SK-N-SH treated with all-trans-retinoic acid at 6 μM for 48 hours (cell line): Measurements from ENCODE around the gene ARHGAP22.

Source experiments
- ATAC-seq: fragments of 200-7000 bp; cut with Tn5 transposase; 3 replicates; pipeline ENCODE4 v1.9.1; 2020; ENCODE audit warnings: mild to moderate bottlenecking, moderate library complexity
- BACH2 ChIP-seq: fragments of 250-450 bp; sonication (Bioruptor Pico); IDR thresholded peaks from 2 replicates; pipeline ENCODE4 v1.9.0; 2021; ENCODE audit warnings: mild to moderate bottlenecking, borderline replicate concordance
- CSDC2 ChIP-seq: fragments of 250-450 bp; sonication (Bioruptor Pico); IDR thresholded peaks from 2 replicates; pipeline ENCODE4 v1.5.0; 2020; ENCODE audit warnings: mild to moderate bottlenecking, moderate library complexity
- GLIS3 ChIP-seq: fragments of 250-450 bp; sonication (Bioruptor Pico); IDR thresholded peaks from 2 replicates; pipeline ENCODE4 v1.5.0; 2020; ENCODE audit warnings: mild to moderate bottlenecking, moderate library complexity
- ISL1 ChIP-seq: fragments of 250-450 bp; sonication (Bioruptor Pico); IDR thresholded peaks from 2 replicates; pipeline ENCODE4 v2.1.2; 2022; ENCODE audit warnings: mild to moderate bottlenecking, moderate library complexity
- OSR1 ChIP-seq: fragments of 250-450 bp; sonication (Bioruptor Pico); IDR thresholded peaks from 2 replicates; pipeline ENCODE4 v1.8.0; 2022; ENCODE audit warnings: moderate library complexity, mild to moderate bottlenecking, inconsistent platforms
- PPARA ChIP-seq: fragments of 250-450 bp; sonication (Bioruptor Pico); IDR thresholded peaks from 2 replicates; pipeline ENCODE4 v1.5.0; 2020; ENCODE audit warnings: mild to moderate bottlenecking, borderline replicate concordance
- RARB ChIP-seq: fragments of 250-450 bp; sonication (Bioruptor Pico); IDR thresholded peaks from 2 replicates; pipeline ENCODE4 v1.8.0; 2021; ENCODE audit warnings: mild to moderate bottlenecking, moderate library complexity
- SNAI2 ChIP-seq: fragments of 250-450 bp; sonication (Bioruptor Pico); IDR thresholded peaks from 2 replicates; pipeline ENCODE4 v1.5.0; 2020; ENCODE audit warnings: mild to moderate bottlenecking, moderate library complexity
- TOX ChIP-seq: fragments of 250-450 bp; sonication (Bioruptor Pico); IDR thresholded peaks from 2 replicates; pipeline ENCODE4 v1.8.0; 2021; ENCODE audit warnings: mild to moderate bottlenecking, moderate library complexity, borderline replicate concordance
- TSHZ2 ChIP-seq: fragments of 250-450 bp; sonication (Bioruptor Pico); IDR thresholded peaks from 2 replicates; pipeline ENCODE4 v1.5.0; 2020; ENCODE audit warnings: mild to moderate bottlenecking, moderate library complexity
- ZC3H10 ChIP-seq: fragments of 250-450 bp; sonication (Bioruptor Pico); IDR thresholded peaks from 2 replicates; pipeline ENCODE4 v1.5.1; 2021; ENCODE audit warnings: mild to moderate bottlenecking, moderate library complexity
- ZFP3 ChIP-seq: fragments of 250-450 bp; sonication (Bioruptor Pico); IDR thresholded peaks from 2 replicates; pipeline ENCODE4 v1.5.0; 2020; ENCODE audit warnings: mild to moderate bottlenecking, moderate library complexity
- ZFP30 ChIP-seq: fragments of 450-650 bp; formaldehyde crosslinking; IDR thresholded peaks from 2 replicates; pipeline ENCODE4 v1.5.0; 2022; ENCODE audit warnings: mild to moderate bottlenecking, moderate library complexity
- ZNF70 ChIP-seq: fragments of 450-650 bp; formaldehyde crosslinking; IDR thresholded peaks from 2 replicates; pipeline ENCODE4 v1.5.0; 2020; ENCODE audit warnings: mild to moderate bottlenecking, moderate library complexity
- ZNF8 ChIP-seq: fragments of 450-650 bp; formaldehyde crosslinking; IDR thresholded peaks from 2 replicates; pipeline ENCODE4 v1.5.0; 2020; ENCODE audit warnings: mild to moderate bottlenecking, moderate library complexity
- TF ChIP-seq, protein P1 (sequence below): fragments of 250-450 bp; sonication (Bioruptor Pico); IDR thresholded peaks from 2 replicates; pipeline ENCODE4 v1.8.0; 2021; ENCODE audit warnings: low read depth, mild to moderate bottlenecking, moderate library complexity, borderline replicate concordance
- TF ChIP-seq, protein P2 (sequence below): fragments of 250-450 bp; sonication (Bioruptor Pico); IDR thresholded peaks from 2 replicates; pipeline ENCODE4 v1.5.1; 2020; ENCODE audit warnings: low read depth, mild to moderate bottlenecking, moderate library complexity
- TF ChIP-seq, protein P3 (sequence below): fragments of 250-450 bp; sonication (Bioruptor Pico); IDR thresholded peaks from 2 replicates; pipeline ENCODE4 v1.8.0; 2020; ENCODE audit warnings: mild to moderate bottlenecking, moderate library complexity, borderline replicate concordance

Gene ARHGAP22

DNA sequence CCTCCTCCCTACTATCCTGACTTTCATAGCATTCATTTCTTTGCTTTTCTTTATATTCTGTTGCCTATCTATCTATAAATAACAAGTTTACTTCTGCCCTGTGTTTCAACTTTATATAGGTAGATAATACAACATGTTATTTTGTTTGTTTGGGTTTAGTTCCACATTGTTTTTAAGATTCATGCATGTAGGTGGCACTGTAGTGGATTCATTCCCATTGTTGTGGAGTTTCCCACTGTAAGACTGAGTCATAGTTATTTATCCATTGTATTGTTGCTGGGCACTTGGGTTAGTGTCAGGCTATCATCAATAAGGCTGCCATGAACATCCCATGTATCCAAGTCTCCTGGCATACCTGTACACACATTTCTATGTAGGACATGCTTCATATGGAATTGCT lies 127.7 kb downstream of the ARHGAP22 start (continued):
- TF ChIP-seq, protein P1, sequence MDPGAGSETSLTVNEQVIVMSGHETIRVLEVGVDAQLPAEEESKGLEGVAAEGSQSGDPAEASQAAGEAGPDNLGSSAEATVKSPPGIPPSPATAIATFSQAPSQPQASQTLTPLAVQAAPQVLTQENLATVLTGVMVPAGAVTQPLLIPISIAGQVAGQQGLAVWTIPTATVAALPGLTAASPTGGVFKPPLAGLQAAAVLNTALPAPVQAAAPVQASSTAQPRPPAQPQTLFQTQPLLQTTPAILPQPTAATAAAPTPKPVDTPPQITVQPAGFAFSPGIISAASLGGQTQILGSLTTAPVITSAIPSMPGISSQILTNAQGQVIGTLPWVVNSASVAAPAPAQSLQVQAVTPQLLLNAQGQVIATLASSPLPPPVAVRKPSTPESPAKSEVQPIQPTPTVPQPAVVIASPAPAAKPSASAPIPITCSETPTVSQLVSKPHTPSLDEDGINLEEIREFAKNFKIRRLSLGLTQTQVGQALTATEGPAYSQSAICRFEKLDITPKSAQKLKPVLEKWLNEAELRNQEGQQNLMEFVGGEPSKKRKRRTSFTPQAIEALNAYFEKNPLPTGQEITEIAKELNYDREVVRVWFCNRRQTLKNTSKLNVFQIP (CRISPR knock-in tag) = no peak

DNA sequence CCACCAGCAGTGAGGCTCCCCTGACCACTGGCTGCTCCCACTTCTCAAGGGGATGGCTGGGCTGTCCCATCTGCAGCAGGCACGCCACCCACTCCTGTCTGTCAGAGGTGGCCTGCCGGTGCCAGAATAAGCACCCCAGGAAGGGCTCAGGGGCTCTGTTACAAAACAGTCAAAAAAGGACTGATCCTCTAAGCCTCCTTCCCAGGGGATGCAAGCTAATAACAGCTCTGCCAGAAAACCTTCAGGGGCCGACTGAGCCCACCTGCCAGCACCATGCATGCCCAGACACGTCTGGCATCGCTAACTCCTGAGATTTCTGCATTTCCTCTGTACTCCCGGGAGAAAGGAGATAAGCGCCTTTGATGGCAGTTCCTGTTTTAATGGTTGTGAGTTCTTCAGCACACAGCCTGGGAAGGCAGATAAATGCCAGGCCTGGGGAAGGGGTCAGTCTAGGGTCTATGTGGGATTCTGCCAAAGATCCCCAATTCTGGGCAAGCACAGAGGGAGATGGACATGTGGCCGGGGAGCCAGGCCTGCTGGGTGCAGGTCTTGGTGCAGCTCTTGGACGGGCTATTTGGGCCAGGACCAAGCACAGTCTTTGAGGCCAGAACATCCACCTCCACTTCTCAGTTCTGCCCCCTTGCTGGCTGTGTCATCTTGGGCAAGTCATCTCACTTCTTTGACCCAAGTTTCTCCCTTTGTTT lies 128.4 kb downstream of the ARHGAP22 start:
- no peak for ATAC-seq
- TF ChIP-seq ZNF8 (no peak), ISL1 (CRISPR knock-in tag) (no peak), PPARA (CRISPR knock-in tag) (no peak), TSHZ2 (peak; percentile 11; the same call in 1 of the 2 replicates)
- TF ChIP-seq, all 23 proteins: peak for 1

DNA sequence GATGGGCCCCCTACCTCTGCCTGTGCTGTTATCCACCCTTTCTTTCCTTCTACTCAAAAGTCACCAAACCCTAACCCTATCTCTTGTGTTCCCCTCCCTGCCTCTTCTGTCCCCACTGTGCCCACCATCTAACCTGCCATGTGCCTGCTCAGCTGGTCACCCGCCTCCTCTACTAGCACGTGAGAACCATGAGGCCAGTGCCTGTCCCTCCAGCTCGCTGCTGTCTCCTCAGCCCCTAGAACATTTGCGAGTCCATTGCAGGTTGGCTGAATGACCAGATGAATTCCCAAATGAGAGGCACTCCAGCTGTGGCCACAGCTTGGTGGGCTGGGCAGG lies 129.0 kb downstream of the ARHGAP22 start:
- TF ChIP-seq, protein P2, sequence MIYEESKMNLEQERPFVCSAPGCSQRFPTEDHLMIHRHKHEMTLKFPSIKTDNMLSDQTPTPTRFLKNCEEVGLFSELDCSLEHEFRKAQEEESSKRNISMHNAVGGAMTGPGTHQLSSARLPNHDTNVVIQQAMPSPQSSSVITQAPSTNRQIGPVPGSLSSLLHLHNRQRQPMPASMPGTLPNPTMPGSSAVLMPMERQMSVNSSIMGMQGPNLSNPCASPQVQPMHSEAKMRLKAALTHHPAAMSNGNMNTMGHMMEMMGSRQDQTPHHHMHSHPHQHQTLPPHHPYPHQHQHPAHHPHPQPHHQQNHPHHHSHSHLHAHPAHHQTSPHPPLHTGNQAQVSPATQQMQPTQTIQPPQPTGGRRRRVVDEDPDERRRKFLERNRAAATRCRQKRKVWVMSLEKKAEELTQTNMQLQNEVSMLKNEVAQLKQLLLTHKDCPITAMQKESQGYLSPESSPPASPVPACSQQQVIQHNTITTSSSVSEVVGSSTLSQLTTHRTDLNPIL (CRISPR knock-in tag) = no peak
- TF ChIP-seq OSR1 (CRISPR knock-in tag) (no peak), BACH2 (CRISPR knock-in tag) (no peak), ZNF70 (no peak), TOX (no peak), CSDC2 (CRISPR knock-in tag) (no peak)
- TF ChIP-seq, protein P3, sequence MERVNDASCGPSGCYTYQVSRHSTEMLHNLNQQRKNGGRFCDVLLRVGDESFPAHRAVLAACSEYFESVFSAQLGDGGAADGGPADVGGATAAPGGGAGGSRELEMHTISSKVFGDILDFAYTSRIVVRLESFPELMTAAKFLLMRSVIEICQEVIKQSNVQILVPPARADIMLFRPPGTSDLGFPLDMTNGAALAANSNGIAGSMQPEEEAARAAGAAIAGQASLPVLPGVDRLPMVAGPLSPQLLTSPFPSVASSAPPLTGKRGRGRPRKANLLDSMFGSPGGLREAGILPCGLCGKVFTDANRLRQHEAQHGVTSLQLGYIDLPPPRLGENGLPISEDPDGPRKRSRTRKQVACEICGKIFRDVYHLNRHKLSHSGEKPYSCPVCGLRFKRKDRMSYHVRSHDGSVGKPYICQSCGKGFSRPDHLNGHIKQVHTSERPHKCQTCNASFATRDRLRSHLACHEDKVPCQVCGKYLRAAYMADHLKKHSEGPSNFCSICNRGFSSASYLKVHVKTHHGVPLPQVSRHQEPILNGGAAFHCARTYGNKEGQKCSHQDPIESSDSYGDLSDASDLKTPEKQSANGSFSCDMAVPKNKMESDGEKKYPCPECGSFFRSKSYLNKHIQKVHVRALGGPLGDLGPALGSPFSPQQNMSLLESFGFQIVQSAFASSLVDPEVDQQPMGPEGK = no peak
- TF ChIP-seq, all 23 proteins: peak for 0
- ATAC-seq = no peak

DNA sequence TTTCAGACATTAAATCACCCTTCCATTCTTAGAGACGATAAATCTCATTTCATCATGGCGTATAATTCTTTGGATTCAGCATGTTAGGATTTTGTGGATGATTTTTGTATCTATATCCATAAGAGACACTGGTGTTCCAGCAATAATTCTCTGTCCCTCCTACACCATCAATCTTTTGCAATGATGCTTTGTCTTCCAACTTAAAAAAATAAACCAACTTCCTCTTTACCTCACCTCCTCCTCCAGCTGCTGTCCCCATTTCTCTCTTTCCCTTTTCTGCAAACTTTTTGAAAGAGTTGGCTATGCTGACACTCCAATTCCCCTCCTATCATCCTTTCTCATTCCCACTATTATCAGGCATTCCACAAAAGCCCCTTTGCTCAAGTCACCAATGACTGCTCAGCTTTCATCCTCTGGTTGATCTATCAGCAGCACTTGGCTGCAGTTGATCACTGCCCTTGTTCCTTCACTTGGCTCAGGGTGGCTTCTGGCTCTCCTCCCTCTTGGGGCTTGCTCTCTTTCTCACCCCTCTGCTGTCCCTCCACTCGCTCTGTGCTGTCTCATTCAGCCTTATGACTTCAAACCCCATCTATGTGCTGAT lies 130.0 kb downstream of the ARHGAP22 start:
- no peak for ATAC-seq
- TF ChIP-seq, protein P1 (CRISPR knock-in tag) = no peak
- no peak for TF ChIP-seq TOX
- no peak for TF ChIP-seq RARB (CRISPR knock-in tag)

DNA sequence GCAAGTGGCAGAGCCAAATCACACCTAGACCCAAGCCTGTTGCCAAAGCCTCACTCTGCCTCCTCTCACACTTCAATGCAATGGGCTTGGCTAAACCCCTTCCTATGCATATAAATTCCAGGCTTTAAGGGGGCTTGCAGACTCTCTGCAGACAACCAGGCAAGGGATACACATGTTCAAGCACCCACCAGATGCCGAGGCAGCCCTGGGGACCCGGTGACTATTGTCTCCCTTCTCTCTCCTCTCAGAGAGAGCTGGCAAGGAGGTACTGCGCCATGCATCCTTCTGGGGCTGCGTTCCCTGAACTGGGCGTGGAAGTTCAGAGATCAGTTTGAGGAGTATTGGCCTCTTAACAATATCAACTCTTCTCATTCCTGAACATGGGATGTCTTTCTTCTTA lies 131.2 kb downstream of the ARHGAP22 start:
- TF ChIP-seq, protein P2 (CRISPR knock-in tag) = no peak
- TF ChIP-seq ZC3H10 (CRISPR knock-in tag) (no peak), SNAI2 (CRISPR knock-in tag) (no peak), TOX (no peak), ZFP3 (no peak), BACH2 (CRISPR knock-in tag) (no peak), GLIS3 (no peak), ZFP30 (no peak), TSHZ2 (no peak), ZNF70 (no peak)
- ATAC-seq = no peak
